HG02759 (cell line): ENCODE measurements around the gene TUBG1.
"Not testable (repeated sequence)": the region's sequence is repeated elsewhere in the genome, so short reads cannot be mapped to it uniquely, and the experiment has no call there.

Experiments
- ATAC-seq: cut with Tn5 transposase; IDR thresholded peaks from one replicate; pipeline ENCODE4 v1.9.1; 2021; ENCODE audit warnings: mild to moderate bottlenecking, moderate library complexity; ENCODE audit not compliant: unreplicated experiment

Gene TUBG1

DNA sequence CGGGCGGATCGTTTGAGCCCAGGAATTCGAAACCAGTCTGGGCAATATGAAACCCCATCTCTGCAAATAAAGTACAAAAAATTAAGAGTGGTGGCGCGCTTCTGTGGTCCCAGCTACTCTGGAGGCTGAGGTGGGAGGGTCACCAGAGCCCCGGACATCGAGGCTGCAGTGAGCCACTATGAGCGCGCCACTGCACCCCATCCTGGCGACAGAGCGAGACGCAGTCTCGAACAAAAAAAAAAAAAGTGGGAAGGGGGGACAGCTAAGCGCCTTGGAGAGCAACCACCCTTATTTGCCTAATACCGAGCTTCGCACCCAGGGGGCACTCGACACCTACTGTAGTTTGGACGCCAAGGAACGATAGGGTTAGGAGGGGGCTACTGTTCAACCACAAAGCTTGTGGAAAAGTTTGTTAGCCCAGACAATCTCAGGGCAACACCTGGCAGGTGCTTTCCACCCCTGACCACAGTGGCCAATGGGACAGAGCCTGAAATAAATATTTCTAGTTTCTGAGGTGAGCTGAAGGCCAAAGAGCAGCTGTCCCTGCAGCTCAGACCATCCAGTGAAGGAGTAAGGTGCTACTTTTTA is 31.1 kb upstream of the TUBG1 start:
- ATAC-seq = peak; percentile 65

DNA sequence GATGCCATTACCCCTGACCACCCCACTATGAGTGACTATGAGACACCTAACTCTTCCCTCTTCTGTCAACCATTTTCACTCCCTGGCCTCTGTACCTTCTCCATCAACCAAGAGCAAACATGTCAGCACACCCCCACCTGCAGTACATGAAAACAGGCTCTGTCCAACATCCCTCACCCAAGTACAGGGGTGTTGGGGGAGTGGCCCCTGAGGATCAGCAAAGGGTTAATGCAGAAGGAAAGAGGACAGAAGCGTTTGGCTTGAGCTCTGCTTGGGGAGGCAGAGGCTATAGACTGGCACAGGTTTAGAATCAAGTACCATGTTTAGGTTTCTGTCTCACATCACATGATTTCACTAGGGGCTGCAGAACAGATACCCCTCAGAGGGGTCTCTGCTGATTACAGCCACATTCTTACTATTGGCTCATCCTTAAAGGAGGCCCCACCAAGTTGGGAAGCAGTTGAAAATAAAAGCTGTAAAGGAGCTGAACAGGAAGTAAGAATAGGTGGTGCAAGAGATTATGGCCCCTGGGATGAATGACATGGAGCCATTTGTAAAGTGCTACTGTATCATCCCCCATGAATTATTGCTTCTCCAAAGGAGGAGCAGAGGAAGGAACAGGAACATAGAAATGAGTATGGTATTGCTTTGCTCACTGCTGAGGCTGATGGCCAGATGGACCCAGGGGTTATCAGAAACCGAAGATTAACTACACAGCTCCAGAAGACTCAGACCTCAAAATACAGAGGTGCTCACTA is 29.5 kb upstream of the TUBG1 start:
- ATAC-seq = no peak

DNA sequence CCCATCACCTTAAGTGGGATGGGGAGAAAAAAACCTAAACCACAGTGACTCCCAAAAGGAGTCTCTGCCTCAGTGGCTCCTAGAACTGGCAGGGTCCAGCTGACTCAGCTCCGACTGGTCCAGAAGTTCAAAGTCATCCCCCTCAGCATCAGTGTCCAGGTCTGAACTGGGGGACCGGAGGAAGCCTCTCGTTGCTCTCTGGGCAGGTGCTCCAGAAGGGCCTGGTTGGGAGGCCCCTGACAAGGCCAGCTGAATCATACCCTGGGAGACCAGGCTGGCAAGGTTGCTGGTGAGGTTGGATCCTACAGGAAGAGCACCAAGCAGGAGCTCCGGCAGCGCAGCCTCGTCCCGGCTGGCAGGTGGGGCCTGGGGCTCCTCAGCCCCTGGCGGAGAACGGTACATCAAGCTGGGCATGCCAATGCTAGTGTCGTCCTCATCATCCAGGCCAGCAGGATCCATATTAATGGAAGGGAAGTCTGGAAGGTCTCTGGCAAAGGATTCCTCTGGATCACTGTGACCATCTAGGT is 27.7 kb upstream of the TUBG1 start:
- no peak for ATAC-seq

DNA sequence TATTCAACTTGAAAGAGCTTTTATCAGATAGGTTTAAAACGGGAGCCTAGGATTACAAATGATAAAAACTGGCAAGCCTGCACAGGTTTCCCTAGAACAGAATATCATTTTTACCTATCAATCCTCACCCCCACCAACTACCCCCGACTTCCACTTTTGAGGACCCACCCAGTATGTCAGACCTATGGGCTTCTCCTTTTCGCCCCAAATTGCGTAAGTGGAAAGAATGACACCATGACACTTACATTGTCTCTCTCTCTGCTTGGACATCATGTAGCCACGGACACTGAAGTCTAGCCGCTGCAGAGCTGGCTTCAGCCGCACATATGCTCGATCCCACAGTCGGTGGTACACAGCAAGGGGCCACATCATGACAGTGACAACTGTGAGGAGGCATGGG is 24.6 kb upstream of the TUBG1 start:
- no peak for ATAC-seq

DNA sequence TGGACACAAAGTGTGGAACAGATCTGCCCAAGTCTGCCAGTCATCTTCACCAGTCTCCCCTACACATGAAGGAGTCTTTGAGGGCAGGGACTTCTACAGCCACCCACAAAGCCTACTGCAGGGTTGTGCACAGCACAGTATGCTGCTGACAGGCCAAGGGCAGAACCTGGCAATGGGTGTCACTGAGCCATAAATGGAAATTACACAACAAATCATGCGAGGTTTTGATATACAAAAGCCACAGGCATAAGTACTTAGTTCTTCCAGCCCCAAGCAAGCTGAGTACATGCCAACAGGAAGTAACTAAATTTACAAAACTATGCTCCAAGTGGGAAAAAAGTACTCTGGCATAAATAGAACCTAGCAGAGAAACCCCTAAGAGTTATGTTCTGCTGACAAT is 24.1 kb upstream of the TUBG1 start:
- no peak for ATAC-seq

DNA sequence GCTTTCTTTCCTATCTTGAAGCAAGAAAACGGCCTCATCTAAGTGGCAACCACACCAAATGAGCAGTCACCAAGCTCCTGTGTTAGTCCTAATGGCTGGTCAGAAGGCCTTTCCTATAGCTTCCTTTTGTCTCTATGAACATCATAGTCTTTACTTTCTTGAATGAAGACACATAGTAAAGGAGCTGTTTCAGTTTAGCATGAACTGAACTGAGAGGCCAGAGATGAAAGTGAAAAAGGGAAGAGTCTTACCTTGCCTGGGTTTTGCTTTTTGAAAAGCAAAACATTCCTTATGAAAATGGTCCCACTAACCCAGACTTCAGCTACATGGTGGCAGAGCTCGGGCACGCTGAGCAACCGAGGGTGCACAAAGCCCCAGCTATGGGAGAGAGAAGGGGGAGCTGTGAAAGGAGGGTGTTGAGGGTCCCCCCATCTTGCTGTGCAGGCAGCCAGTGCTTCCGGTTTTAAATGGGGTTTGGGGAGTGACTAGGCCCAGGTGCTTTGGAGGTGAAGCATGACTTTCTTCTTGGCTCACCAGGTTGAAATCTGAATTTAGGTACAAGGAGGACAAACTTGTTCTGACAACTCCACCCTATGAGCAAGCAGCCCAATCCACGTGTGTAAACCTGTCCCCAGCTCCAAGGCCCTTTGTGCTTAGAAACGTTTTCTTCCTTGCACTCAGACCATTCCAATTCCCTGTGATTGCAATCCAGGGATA is 22.8 kb upstream of the TUBG1 start:
- no peak for ATAC-seq

DNA sequence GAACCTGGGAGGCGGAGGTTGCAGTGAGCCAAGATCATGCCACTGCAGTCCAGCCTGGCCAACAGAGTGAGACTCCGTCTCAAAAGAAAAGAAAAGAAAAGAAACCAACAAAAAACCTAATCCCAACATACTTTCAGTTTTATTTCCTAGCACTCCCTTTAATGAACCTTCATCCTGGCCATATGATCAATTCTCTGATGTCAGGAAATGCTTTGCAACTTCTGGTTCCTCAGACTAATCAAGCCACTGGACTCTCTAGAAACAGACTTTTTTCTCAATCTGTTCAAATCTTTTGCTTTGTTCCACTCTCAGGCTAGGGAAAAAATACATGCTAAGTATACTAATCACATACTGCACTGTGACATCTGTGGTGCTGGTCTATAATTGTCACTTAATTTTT is 18.6 kb upstream of the TUBG1 start:
- no peak for ATAC-seq

DNA sequence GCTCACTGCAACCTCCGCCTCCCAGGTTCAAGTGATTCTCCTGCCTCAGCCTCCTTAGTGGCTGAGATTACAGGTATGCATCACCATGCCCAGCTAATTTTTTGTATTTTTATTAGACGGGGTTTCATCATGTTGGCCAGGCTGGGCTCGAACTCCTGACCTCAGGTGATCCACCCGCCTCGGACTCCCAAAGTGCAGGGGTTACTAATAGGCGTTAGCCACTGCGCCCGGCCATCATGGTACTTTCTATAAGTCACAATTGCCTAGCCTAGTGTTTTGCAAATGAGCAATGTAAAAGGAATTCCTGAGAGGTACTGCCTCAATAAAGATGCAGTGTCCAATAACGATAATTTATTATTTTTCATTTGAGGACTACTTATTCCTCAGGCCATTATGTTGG is 18.1 kb upstream of the TUBG1 start:
- ATAC-seq = no peak

DNA sequence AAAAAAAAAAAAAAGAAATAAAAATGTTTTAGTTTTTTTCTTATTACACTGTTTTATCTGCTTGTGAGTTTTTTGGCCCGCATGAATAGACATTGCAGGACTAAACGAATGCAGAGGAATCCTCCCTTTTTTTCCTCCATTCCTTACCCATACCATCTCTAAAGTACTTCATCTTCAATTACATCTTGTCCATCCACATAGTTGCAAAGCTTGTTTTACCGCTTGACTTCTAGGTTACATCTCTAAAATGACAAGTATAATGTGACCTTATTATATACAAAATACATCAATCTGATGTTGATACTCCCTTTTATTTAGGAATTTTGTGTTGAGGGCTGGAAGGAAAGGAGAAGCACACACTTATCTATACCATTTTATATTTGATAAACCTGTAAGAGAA is 13.1 kb upstream of the TUBG1 start:
- no peak for ATAC-seq

DNA sequence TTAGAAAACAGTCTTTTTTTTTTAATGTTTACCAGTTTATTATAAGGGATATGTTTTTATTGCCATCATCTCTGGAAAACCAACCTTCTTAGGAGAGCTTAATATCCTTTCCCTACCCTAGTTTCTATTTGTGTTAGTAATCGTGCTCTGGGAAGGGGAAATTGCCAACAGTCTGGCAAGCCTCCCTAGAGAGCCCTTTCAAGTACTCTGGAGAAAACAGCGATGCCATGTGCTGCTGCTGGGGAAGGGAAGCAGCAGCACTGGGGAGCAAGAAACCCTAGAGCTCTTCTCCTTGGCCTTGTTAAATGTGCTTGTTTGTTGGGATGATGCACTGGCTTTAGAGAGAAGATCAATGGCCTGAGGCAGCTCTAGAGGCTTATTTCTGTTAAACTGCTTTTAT is 10.6 kb upstream of the TUBG1 start:
- ATAC-seq = no peak

DNA sequence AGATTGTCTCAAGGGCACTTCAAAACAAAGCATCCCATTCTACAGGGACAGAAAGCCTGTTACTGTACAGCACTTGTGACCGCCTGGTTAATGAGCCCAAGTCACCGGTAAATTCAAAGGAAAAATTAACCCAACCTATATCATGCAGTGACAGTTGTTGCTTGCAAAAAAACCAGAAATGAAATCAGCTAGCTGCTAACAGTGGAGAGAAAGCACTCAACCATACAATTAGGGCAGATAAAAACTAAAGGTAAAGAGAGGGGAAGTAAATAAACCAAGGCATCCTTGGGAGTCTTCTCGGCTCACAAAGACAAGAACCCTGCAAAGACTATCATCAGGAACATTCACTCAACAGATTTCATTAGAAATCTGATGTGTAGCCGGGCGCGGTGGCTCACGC is 6.2 kb upstream of the TUBG1 start:
- no peak for ATAC-seq

DNA sequence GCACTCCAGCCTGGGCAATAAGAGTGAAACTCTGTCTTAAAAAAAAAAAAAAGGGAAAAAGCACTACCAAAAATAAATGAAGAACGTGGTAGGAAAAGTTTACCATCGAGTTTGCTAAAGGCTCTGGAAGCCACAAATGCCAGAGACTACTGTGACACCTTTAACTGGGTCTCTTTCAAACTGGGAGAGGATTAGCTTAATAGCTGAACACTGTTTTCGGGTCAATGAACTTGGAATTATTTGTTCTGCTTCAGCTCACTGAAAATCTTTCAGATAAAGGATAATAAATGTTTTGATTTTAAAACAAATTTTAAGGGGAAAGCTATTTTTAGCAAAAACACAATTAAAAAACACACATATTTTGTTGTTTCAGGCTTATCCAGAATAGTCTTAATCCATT is 1.7 kb upstream of the TUBG1 start:
- no peak for ATAC-seq

DNA sequence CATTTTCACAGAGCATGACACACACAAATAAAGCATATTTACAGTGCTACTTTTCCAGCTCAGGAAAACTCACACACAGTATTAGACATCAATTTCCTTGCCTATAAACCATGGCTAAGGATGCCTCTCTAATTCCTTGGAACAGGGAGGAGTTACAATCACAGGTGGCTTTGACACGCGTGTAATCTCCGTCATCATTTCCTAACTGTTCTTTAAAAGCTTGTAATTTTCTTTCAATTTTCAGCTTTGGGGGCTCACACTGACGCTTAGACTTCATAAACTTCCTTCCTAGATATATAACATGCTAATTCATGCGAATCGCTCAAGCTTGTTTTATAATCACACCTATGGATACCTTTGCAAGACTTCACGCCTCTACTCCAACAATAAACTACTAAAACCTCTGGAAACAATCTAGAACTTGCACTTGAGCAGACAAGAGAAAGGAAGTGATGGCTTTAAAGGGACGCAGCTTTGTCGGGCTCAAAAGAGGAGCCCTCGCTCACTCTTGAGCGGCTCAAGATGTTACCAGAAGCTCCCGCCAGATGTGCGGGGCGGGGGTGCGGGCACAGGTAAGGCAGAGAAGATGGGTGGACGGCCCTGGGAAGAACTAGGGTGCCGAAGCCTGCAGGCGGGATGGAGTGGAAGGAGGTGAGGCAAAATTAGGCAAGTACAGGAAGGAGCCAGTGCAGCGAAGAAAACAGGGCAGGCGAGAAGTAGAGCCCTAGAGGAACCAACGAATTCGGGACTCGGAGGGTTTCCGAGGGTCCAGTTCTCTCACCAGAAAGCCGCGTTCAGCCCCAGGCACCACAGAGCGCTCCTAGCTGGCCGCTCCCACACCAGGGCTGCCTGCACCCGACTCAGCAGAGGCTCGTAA is 940 bp upstream of the TUBG1 start:
- ATAC-seq = peak; percentile 30

DNA sequence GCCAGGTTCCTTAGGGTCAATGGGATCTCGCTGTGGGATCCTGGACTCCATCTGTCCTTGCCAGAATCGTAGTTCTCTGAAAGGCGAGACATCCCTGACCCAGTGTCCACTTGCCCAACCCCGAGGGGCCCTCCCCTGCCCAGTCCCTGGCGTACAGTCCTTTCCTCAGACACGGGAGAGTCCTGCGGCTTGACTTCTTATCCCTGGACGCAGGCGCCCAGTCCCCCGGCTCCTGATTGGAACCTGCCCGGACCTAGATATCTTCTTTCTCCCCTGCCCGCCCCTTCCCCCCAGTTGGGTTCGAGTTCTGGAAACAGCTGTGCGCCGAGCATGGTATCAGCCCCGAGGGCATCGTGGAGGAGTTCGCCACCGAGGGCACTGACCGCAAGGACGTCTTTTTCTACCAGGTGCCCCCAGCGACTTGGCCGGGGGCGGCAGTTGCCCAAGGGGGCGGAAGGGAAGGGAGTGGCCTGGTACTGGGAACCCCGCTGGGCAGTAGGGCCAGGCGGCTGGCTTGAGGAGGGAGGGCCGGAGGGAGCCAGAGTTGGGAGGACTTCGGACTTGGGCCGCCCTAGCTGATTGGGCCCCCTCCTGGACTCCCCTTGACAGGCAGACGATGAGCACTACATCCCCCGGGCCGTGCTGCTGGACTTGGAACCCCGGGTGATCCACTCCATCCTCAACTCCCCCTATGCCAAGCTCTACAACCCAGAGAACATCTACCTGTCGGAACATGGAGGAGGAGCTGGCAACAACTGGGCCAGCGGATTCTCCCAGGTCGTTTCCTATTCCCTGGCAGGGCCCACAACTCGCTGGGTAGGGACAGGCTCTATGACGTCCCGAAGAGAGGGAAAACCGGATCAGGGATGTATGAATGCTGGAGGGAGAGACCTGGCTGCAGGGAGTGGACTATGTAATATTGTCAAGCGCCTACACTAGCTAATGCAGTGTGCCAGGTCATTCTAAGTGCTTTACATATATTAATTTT is 625 bp downstream of the TUBG1 start:
- not testable (repeated sequence) for ATAC-seq

DNA sequence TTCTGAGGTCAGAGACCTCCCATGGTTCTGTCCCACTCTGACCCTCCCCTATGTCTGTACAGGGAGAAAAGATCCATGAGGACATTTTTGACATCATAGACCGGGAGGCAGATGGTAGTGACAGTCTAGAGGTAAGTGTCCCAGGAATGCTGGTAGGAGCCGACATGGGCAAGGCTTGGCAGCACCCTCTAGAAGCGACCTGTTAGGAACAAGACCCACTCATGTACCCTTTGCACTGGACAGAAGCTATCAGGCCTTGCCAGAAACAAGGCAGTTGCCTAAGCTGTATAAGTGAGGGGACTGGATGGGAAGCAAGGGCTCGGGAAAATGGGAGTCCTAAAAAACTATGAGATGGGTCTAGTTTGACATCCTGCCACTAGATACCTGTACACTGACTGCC is 2.5 kb downstream of the TUBG1 start:
- no peak for ATAC-seq

DNA sequence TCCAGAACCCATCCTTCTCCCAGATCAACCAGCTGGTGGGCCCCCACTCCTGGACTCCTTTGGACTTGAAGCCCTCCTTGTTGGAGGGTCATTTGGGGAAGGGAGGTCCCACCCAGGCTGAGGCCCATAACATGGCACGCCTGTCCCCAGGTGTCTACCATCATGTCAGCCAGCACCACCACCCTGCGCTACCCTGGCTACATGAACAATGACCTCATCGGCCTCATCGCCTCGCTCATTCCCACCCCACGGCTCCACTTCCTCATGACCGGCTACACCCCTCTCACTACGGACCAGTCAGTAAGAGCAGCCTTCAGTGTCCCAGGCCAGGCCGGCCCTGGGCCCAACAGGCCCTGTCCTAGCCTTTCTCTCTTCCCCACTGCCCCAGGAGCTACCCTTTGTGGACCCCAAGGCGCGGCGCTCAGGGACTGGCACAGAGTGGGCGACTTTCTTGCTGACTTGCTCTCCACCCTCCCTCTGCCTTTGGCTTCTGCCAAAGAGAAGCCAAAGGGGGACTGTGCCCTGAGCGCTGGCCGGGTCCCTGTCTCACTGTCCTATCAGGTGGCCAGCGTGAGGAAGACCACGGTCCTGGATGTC is 4.3 kb downstream of the TUBG1 start:
- ATAC-seq = no peak

DNA sequence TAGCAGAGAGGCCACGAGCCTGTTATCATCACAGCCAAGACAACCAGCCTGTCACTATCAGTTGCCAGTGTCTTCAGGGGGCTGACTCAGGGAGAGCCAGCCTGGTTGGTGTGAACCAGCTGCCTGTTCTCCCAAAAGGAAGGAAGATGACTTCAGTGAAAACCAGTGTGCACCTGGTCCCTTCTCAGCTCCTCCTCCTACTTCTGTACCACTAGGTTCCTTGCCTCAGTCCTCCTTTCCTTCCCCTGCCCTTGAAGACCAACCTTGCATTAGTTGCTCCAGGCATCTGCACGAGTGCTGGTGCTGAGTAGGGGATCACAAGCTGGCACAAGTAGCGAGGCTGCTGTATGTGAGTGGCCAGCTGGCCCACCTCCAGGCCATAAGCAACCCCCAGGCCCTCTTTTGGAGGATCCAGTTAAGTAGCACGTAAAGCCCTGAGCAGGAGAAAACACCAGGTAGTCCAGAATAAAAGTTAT is 8.5 kb downstream of the TUBG1 start:
- ATAC-seq = peak; percentile 18

DNA sequence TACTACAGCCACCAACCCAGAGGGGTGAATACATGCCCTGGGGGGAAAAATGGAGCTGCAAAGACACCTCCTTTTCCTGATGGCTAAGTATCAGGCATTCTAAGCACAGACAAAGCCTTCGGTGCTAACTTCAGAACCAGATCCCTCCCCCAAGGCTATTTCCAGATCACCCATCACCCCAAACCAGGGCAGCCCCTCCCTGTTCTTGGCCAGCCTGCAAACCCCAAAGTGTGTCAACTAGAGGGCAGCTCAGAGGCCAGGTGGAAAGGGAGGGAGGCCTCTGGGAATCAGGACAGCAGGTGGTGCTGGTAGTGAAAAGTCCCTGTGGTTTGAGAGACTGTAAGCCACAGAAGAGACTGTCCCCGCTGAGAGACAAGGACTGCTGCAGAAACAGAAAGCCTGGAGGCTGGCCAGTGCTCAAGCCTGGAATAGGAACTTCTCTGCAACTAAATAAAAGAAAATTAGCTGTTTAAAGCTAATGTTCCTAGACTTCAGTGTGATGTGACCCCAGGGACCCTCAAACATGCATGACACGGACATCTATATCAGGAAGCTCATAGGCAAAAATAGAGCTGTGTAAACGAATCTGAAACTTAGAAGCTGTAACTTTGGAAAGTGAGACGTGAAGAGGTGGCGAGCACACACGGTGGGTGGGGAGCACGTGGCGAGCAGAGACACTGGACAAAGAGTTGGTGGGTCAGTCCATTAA is 9.1 kb downstream of the TUBG1 start:
- peak; percentile 75 for ATAC-seq

DNA sequence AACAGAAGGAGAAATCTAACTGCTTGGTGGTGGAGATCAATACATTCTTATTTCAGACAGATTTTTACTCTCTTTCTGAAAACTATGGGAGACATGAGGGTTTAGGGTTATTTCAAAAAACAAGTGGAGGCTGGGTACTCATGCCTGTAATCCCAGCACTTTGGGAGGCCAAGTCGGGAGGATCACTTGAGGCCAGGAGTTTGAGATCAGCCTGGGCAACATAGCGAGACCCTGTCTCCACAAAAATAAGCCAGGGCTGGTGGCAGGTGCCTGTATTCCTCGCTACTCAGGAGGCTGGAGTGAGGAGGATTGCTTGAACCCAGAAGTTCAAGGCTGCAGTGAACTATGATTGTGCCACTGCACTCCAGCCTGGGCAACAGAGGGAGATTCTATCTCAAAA is 12.5 kb downstream of the TUBG1 start:
- not testable (repeated sequence) for ATAC-seq
